H1 (cell line): Measurements from ENCODE around the gene ARHGAP23. TPM values are rescaled to one million over a fixed set of nuclear protein-coding genes. Genes with fewer than 3 reads are reported as not detected.

Experiments
- CTCF ChIA-PET: fragments of 300-600 bp; sonication (Branson Sonifier 250); formaldehyde crosslinking; loops from one replicate; lab custom pipeline; 2021; ENCODE audit not compliant: partially characterized antibody; lab: Charles Lee
- POLR2A ChIA-PET: fragments of 300-600 bp; sonication (Branson Sonifier 250); formaldehyde crosslinking; loops from one replicate; lab custom pipeline; 2021; ENCODE audit warnings: inconsistent platforms; ENCODE audit not compliant: partially characterized antibody; lab: Charles Lee
- DNase-seq, 2 experiments: peaks; one replicate each; pipeline versions ENCODE4 v3.0.0 to v3.0.0-alpha.2; 2010 to 2022; ENCODE audit warnings: low spot score in 2 of 2, low read depth in 1 of 2, mixed read lengths in 1 of 2
- FAIRE-seq: peaks from 2 replicates; lab custom pipeline; 2011; peaks lifted over from hg19 to GRCh38; lab: Jason Lieb, UNC
- H2AFZ ChIP-seq: 2 replicates; pipeline ENCODE4 v1.8.1; 2012; ENCODE audit warnings: low read length, inconsistent platforms
- H2AK5ac ChIP-seq: 2 replicates; pipeline ENCODE4 v1.6.1; 2013; ENCODE audit warnings: low read depth, low read length
- H2BK120ac ChIP-seq: replicated peaks from 2 replicates; pipeline ENCODE3; 2013; ENCODE audit warnings: low read depth, low read length, inconsistent platforms
- H2BK12ac ChIP-seq: 2 replicates; pipeline ENCODE4 v1.6.1; 2013; ENCODE audit warnings: low read depth, low read length
- H2BK15ac ChIP-seq: 2 replicates; pipeline ENCODE4 v1.6.1; 2013; ENCODE audit warnings: low read length
- H2BK20ac ChIP-seq: 2 replicates; pipeline ENCODE4 v1.6.1; 2013; ENCODE audit warnings: low read length
- H2BK5ac ChIP-seq: 2 replicates; pipeline ENCODE4 v1.6.1; 2013; ENCODE audit warnings: low read depth, low read length
- H3K14ac ChIP-seq: 2 replicates; pipeline ENCODE4 v1.6.1; 2013; ENCODE audit warnings: inconsistent platforms; ENCODE audit not compliant: insufficient read length
- H3K18ac ChIP-seq: 2 replicates; pipeline ENCODE4 v1.6.1; 2013; ENCODE audit warnings: low read length; ENCODE audit errors: extremely low read depth
- H3K23ac ChIP-seq: 2 replicates; pipeline ENCODE4 v1.6.1; 2013; ENCODE audit warnings: inconsistent platforms; ENCODE audit not compliant: insufficient read length
- H3K23me2 ChIP-seq: 2 replicates; pipeline ENCODE4 v1.6.1; 2013; ENCODE audit warnings: low read depth, low read length
- H3K27ac ChIP-seq: 2 replicates; pipeline ENCODE4 v1.6.1; 2011; ENCODE audit warnings: low read depth, low read length, inconsistent platforms
- H3K27me3 ChIP-seq, 4 experiments: replicated peaks in 1 of 4; 1 replicate in 1 of 4; 2 replicates in 3 of 4; pipeline versions ENCODE4 v1.6.1 to v1.8.1; 2011 to 2013; ENCODE audit warnings: low read length in 3 of 4, mild to moderate bottlenecking in 3 of 4, inconsistent platforms in 2 of 4, mixed read lengths in 2 of 4, moderate library complexity in 1 of 4; ENCODE audit not compliant: control insufficient read depth in 3 of 4, insufficient read depth in 3 of 4; ENCODE audit errors: extremely low read depth in 1 of 4
- H3K36me3 ChIP-seq, 4 experiments: 2 replicates each; pipeline versions ENCODE4 v1.6.1 to v1.8.1; 2011 to 2013; ENCODE audit warnings: mild to moderate bottlenecking in 4 of 4, low read length in 3 of 4, moderate library complexity in 2 of 4, control low read depth in 1 of 4, inconsistent platforms in 1 of 4; ENCODE audit not compliant: insufficient read depth in 4 of 4, control insufficient read depth in 2 of 4
- H3K4ac ChIP-seq: replicated peaks from 2 replicates; pipeline ENCODE3; 2013; ENCODE audit warnings: low read length, low read depth, mixed read lengths, inconsistent platforms; ENCODE audit not compliant: insufficient read length
- H3K4me1 ChIP-seq, 4 experiments: replicated peaks in 1 of 4; 1 replicate in 1 of 4; 2 replicates in 3 of 4; pipeline versions ENCODE4 v1.6.1 to v1.8.1; 2011 to 2013; ENCODE audit warnings: low read length in 3 of 4, inconsistent platforms in 2 of 4, mixed read lengths in 1 of 4; ENCODE audit not compliant: insufficient read depth in 4 of 4, control insufficient read depth in 3 of 4
- H3K4me2 ChIP-seq, 2 experiments: 2 replicates each; pipeline versions ENCODE4 v1.6.1 to v1.8.1; 2011 to 2013; ENCODE audit warnings: low read depth in 2 of 2, low read length in 2 of 2, control low read depth in 1 of 2, inconsistent platforms in 1 of 2, mild to moderate bottlenecking in 1 of 2; ENCODE audit not compliant: insufficient read depth in 1 of 2
- H3K4me3 ChIP-seq, 4 experiments: fragments of 200-600, 300-600 bp in 1 of 4; sonication (generic), shearing (Covaris generic), sonication (Bioruptor Twin) in 1 of 4; 2 replicates each; pipeline versions ENCODE4 v1.5.1 to v1.8.1; 2011 to 2016; ENCODE audit warnings: low read length in 4 of 4, low read depth in 3 of 4, control low read depth in 2 of 4, inconsistent platforms in 2 of 4, mild to moderate bottlenecking in 2 of 4, mixed read lengths in 1 of 4, moderate library complexity in 1 of 4; ENCODE audit not compliant: insufficient read depth in 2 of 4; ENCODE audit errors: extremely low read depth in 1 of 4
- H3K56ac ChIP-seq: replicated peaks from 2 replicates; pipeline ENCODE3; 2013; ENCODE audit warnings: low read depth, mild to moderate bottlenecking, mixed read lengths, low read length, inconsistent platforms; ENCODE audit not compliant: insufficient read length
- H3K79me1 ChIP-seq: 2 replicates; pipeline ENCODE4 v1.6.1; 2013; ENCODE audit warnings: low read depth, low read length, control low read depth
- H3K79me2 ChIP-seq, 2 experiments: 2 replicates each; pipeline versions ENCODE4 v1.6.1 to v1.8.1; 2012 to 2013; ENCODE audit warnings: low read length in 2 of 2, mild to moderate bottlenecking in 2 of 2, inconsistent platforms in 1 of 2; ENCODE audit not compliant: insufficient read depth in 2 of 2, control insufficient read depth in 1 of 2
- H3K9ac ChIP-seq, 4 experiments: replicated peaks in 1 of 4; 1 replicate in 1 of 4; 2 replicates in 3 of 4; pipeline versions ENCODE4 v1.6.1 to v1.8.1; 2011 to 2013; ENCODE audit warnings: low read depth in 3 of 4, low read length in 3 of 4, control low read depth in 2 of 4, mild to moderate bottlenecking in 2 of 4, moderate library complexity in 2 of 4, inconsistent platforms in 1 of 4; ENCODE audit errors: extremely low read depth in 1 of 4
- H3K9me3 ChIP-seq, 2 experiments: 2 replicates each; pipeline versions ENCODE4 v1.6.1 to v1.8.1; 2012 to 2013; ENCODE audit warnings: mild to moderate bottlenecking in 2 of 2, moderate library complexity in 2 of 2, control low read depth in 1 of 2, inconsistent platforms in 1 of 2, low read depth in 1 of 2, low read length in 1 of 2, mixed read lengths in 1 of 2; ENCODE audit not compliant: insufficient read depth in 2 of 2
- H4K20me1 ChIP-seq, 2 experiments: replicated peaks in 1 of 2; 2 replicates each; pipeline versions ENCODE3 to v1.8.1; 2011 to 2013; ENCODE audit warnings: inconsistent platforms in 2 of 2, low read length in 2 of 2, mild to moderate bottlenecking in 1 of 2; ENCODE audit not compliant: insufficient read depth in 2 of 2, control insufficient read depth in 1 of 2
- H4K5ac ChIP-seq: 2 replicates; pipeline ENCODE4 v1.6.1; 2013; ENCODE audit warnings: low read length, low read depth, mixed read lengths, inconsistent platforms; ENCODE audit not compliant: insufficient read length
- H4K8ac ChIP-seq: 2 replicates; pipeline ENCODE4 v1.8.0; 2013; ENCODE audit warnings: mild to moderate bottlenecking, moderate library complexity, low read length, inconsistent platforms; ENCODE audit not compliant: insufficient read depth; ENCODE audit errors: extremely low read depth
- H4K91ac ChIP-seq: replicated peaks from 2 replicates; pipeline ENCODE3; 2013; ENCODE audit warnings: low read length, mixed read lengths, inconsistent platforms; ENCODE audit not compliant: insufficient read length
- BCL11A ChIP-seq, 2 experiments: IDR thresholded peaks; one replicate each; pipeline ENCODE4 v1.6.1; 2011; ENCODE audit warnings: low read depth in 2 of 2, low read length in 2 of 2, mild to moderate bottlenecking in 2 of 2
- CHD1 ChIP-seq: IDR thresholded peaks from 2 replicates; pipeline ENCODE4 v1.6.1; 2012; ENCODE audit warnings: low read depth, low read length, improper control_type of control experiment
- CTBP2 ChIP-seq: IDR thresholded peaks from 2 replicates; pipeline ENCODE4 v1.7.0; 2011; ENCODE audit warnings: borderline replicate concordance, mild to moderate bottlenecking, moderate library complexity, mixed read lengths, low read length; ENCODE audit not compliant: insufficient read depth, insufficient read length
- MAFK ChIP-seq: IDR thresholded peaks from 2 replicates; pipeline ENCODE4 v1.6.1; 2012; ENCODE audit warnings: low read depth, mild to moderate bottlenecking, improper control_type of control experiment, low read length
- RFX5 ChIP-seq: IDR thresholded peaks from 2 replicates; pipeline ENCODE4 v1.6.1; 2011; ENCODE audit warnings: low read depth, low read length, improper control_type of control experiment, borderline replicate concordance
- SAP30 ChIP-seq: fragments of 300-600 bp; sonication (generic); IDR thresholded peaks from 2 replicates; pipeline ENCODE4 v1.7.1; 2012; ENCODE audit warnings: low read length, moderate library complexity, mild to moderate bottlenecking, inconsistent platforms; ENCODE audit not compliant: insufficient read depth, insufficient replicate concordance
- WGBS, 2 experiments: shearing (Covaris generic) in 1 of 2; methylation state at CpG; one replicate each; pipeline versions ENCODE4 v1.1.6 to v1.1.7; 2013 to 2015; ENCODE audit warnings: low lambda C conversion rate in 2 of 2, mixed read lengths in 2 of 2, inconsistent platforms in 1 of 2, low coverage in 1 of 2, missing lambda C conversion rate in 1 of 2; ENCODE audit not compliant: insufficient replicate concordance in 2 of 2, insufficient coverage in 1 of 2, insufficient read length in 1 of 2; ENCODE audit errors: extremely low coverage in 1 of 2, missing lambda C conversion rate in 1 of 2; 5-methylcytosine and 5-hydroxymethylcytosine counted together
- polyA plus RNA-seq, 7 experiments: library from polyadenylated mRNA; depleted of rRNA in 3 of 7; stranded (reverse) in 5 of 7; unstranded in 2 of 7; fragments of >200 nt in 5 of 7; fragments of 200-250 nt in 2 of 7; gene quantifications; 1 replicate in 5 of 7; 2 replicates in 1 of 7; 4 replicates in 1 of 7; pipeline versions ENCODE4 v1.2.1 to v1.2.3, GENCODE V29; 2011 to 2013; ENCODE audit warnings: missing spikeins in 2 of 7, mixed read lengths in 2 of 7
- total RNA-seq: library from RNA; stranded (reverse); fragmentation: NEBNext Ultra II Directional; extraction: Animal tissue kit (Norgen Biotek cat#: 25700); gene quantifications from 2 replicates; pipeline ENCODE4 v1.2.1, GENCODE V29; 2021

Gene ARHGAP23
- total and polyA plus RNA-seq, 2 of the 8 experiments (the other 6 are each of a cell fraction or from before 2014, with no cell fraction given): 16.3 to 107 TPM

GRCh38 chr17:38427160-38427949 lies 909 bp upstream of the ARHGAP23 start:
- peak overlapping the region; percentile 74 for H3K4ac ChIP-seq
- POLR2A ChIA-PET: interaction anchor here (0.6 to 7.6 kb wide), 8 partner anchors 11 to 236 kb away, joined by 3 to 72 read pairs (median 4); no protein-coding TSS in a partner anchor
- peaks cover 6% of the 10 kb centered on the region for H3K23me2 ChIP-seq
- H3K27me3 ChIP-seq: no peaks in the 10 kb centered on the region
- H2BK20ac ChIP-seq: peak overlapping the region; percentile 90; the same call in 1 of the 2 replicates
- FAIRE-seq (no peak), DNase-seq (no peak)
- peak overlapping the region; percentile 87 for H3K18ac ChIP-seq
- peak overlapping the region; percentile 4 for H4K91ac ChIP-seq
- CTCF ChIA-PET: interaction anchor here (0.6 to 24.5 kb wide), 8 partner anchors 10 to 824 kb away, joined by 3 to 400 read pairs (median 6); partner anchors contain the start of genes GPR179 and SOCS7
- peaks cover 4 to 7% of the 10 kb centered on the region in 2 experiments for H4K20me1 ChIP-seq
- H4K5ac ChIP-seq: no peak overlapping the region
- H3K79me2 ChIP-seq: peaks cover 0 to 44% of the 10 kb centered on the region in 2 experiments; a peak in 2 of 4 replicates
- peaks cover 11% of the 10 kb centered on the region for H3K79me1 ChIP-seq
- no peak overlapping the region for H3K14ac ChIP-seq
- peaks cover 23 to 43% (median 28%) of the 10 kb centered on the region in 4 experiments for H3K4me1 ChIP-seq
- no peak overlapping the region for H2AFZ ChIP-seq
- H2AK5ac ChIP-seq: 0 out of 2 replicates have a peak overlapping the region, but pooled peaks have one; percentile 58
- TF ChIP-seq SAP30: no peak
- no peak for TF ChIP-seq RFX5
- no peak for TF ChIP-seq MAFK
- TF ChIP-seq CHD1: no peak
- no peak for TF ChIP-seq CTBP2
- no peak for TF ChIP-seq BCL11A (IDR thresholded peaks at IDR 0.05; ENCODE audit: low read depth in 2 of 2, low read length in 2 of 2)
- H2BK12ac ChIP-seq: peak overlapping the region; percentile 60; the same call in 1 of the 2 replicates
- H4K8ac ChIP-seq: no peak overlapping the region
- H3K27ac ChIP-seq: no peak overlapping the region
- WGBS, 2 experiments: 71% methylated on average over 5 of the region's 7 CpGs; no CpG with 5 or more reads in 1 of the 2 experiments
- no peak overlapping the region for H3K23ac ChIP-seq
- peak overlapping the region; percentile 47 to 91 (median 63); a peak in 6 of 8 replicates for H3K4me3 ChIP-seq
- H2BK120ac ChIP-seq: no peak overlapping the region
- H3K56ac ChIP-seq: no peak overlapping the region
- H3K36me3 ChIP-seq: no peaks in the 10 kb centered on the region
- H2BK15ac ChIP-seq: 0 out of 2 replicates have a peak overlapping the region, but pooled peaks have one; percentile 72
- no peaks in the 10 kb centered on the region for H3K9me3 ChIP-seq
- H3K4me2 ChIP-seq: peak overlapping the region; percentile 70 to 90
- peak overlapping the region in 1 of 4 experiments; percentile 39; a peak in 1 of 7 replicates for H3K9ac ChIP-seq
- peak overlapping the region; percentile 75; the same call in 1 of the 2 replicates for H2BK5ac ChIP-seq
